Esophagus (tissue), 2 donors: ENCODE measurements around the gene THAP7. TPM values are rescaled to one million over a fixed set of nuclear protein-coding genes. Genes with fewer than 3 reads are reported as not detected.

Experiments used
- H3K27ac ChIP-seq, 2 donors: one replicate each; pipeline ENCODE4 v1.5.1; 2013; ENCODE audit warnings: low read depth in 2 of 2, mild to moderate bottlenecking in 2 of 2, inconsistent platforms in 1 of 2, low read length in 1 of 2, moderate library complexity in 1 of 2
- H3K27me3 ChIP-seq, 2 donors: one replicate each; pipeline ENCODE4 v1.6.1; 2013; ENCODE audit warnings: low read length in 2 of 2, control low read depth in 1 of 2, mild to moderate bottlenecking in 1 of 2; ENCODE audit not compliant: insufficient read depth in 2 of 2, control insufficient read depth in 1 of 2
- H3K36me3 ChIP-seq, 2 donors: one replicate each; pipeline ENCODE4 v1.6.1; 2013; ENCODE audit warnings: low read length in 1 of 2; ENCODE audit not compliant: control insufficient read depth in 2 of 2, insufficient read depth in 2 of 2
- H3K4me1 ChIP-seq, 2 donors: one replicate each; pipeline ENCODE4 v1.6.1; 2013; ENCODE audit warnings: low read length in 1 of 2; ENCODE audit not compliant: control insufficient read depth in 2 of 2, insufficient read depth in 2 of 2
- H3K4me3 ChIP-seq, 2 donors: one replicate each; pipeline ENCODE4 v1.5.1; 2013; ENCODE audit warnings: low read length in 2 of 2, mild to moderate bottlenecking in 2 of 2, low read depth in 1 of 2, moderate library complexity in 1 of 2
- H3K9me3 ChIP-seq, 2 donors: one replicate each; pipeline ENCODE4 v1.6.1; 2013; ENCODE audit warnings: mild to moderate bottlenecking in 2 of 2, low read depth in 1 of 2, low read length in 1 of 2, moderate library complexity in 1 of 2; ENCODE audit not compliant: control insufficient read depth in 2 of 2, insufficient read depth in 1 of 2
- WGBS, 2 donors: extraction: QIAGEN DNeasy Blood & Tissue Kit; methylation state at CpG; one replicate each; pipeline ENCODE4 v1.1.7; 2013; 5-methylcytosine and 5-hydroxymethylcytosine counted together
- polyA plus RNA-seq, 2 donors: library from polyadenylated mRNA; stranded (reverse); fragments of 200-250 nt; gene quantifications; one replicate each; pipeline ENCODE4 v1.2.3, GENCODE V29; 2013
- donor health status: healthy with polysubstance abuse.
- donor health status: Bipolar disorder and iron deficiency.

THAP7 gene
- polyA plus RNA-seq, 2 donors: 21.0 to 28.2 TPM

DNA sequence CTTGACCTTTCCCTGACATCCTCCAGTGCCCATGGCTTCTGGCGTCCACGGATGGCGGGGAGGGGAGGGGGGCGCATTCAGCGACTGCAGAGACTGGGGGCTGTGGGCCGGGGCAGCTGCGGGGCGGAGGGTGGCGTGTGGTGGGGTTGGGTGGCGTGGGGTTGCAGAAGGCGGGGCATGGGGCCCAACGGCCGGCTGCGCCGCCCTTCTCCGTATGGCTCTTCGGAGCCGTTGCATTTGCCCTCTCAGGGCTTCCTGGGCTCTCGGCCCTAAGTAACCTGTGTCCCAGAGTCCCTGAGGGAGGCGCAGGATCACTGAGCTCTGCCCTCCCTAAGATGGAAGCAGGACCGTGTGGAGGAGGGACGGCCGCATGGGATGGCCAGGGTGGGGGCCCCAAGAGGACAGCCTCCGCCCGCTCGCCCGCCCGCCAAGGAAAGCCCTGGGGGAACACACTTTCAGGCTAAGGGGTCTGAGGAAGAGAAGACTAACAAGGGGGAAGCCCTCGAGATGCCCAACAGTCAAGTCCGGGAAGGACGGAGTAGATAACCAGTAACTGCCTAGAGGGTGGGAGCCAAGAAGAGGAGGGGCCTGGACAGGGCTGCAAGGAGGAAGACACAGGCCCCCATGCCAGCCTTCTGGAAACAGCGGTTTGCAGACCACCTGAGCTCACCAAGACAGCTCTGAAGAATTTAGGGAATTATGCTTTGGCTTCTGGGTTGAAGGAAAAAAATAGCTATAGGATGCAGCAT is 44.1 kb downstream of the THAP7 start:
- H3K4me3 ChIP-seq: peak overlapping the region; percentile 54 to 63
- H3K27ac ChIP-seq: peak overlapping the region in 1 of 2 donors; percentile 52
- peaks cover 2 to 22% of the 10 kb centered on the region in 2 donors for H3K4me1 ChIP-seq
- no peaks in the 10 kb centered on the region for H3K9me3 ChIP-seq
- no peaks in the 10 kb centered on the region for H3K27me3 ChIP-seq
- WGBS, 2 donors: 3% methylated on average over 18 to 32 of the region's 32 CpGs
- H3K36me3 ChIP-seq: peaks cover 0 to under 1% of the 10 kb centered on the region in 2 donors

DNA sequence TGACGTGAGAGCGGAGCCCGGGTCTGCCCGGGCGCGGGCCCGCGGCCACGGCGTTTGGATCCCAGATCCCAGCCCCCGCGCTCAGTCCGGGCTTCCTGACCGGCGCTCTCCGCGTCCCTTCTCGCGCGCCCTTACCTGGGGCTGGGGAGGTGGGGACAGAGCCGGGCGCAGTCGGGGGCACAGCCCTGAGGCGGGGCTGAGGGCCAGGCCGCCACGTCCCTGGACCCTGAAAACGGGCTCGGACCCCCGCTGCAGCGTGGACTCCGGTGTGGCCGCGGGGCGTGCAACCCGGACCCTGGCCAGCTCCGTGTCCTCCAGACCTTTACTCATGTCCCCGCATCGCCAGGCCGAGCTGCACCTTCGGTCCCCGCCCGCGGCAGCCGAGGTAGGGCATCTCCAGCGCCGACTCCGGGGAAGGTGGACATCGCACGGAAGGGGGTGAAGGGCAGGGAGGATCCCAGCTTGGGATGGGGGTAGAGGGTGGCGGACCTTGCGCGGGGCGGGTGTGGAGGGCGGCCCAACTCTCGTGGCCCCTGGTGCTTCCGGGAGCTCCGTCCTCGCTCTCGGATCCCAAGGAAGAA is 44.7 kb downstream of the THAP7 start:
- Histone ChIP-seq H3K27ac (peak overlapping the region; percentile 52 to 79), H3K27me3 (no peaks in the 10 kb centered on the region), H3K4me3 (peak overlapping the region; percentile 54 to 63), H3K36me3 (peaks cover 3 to 5% of the 10 kb centered on the region in 2 donors), H3K4me1 (peaks cover 2 to 24% of the 10 kb centered on the region in 2 donors), H3K9me3 (no peaks in the 10 kb centered on the region)
- WGBS, 2 donors: 1% methylated on average over 54 to 59 of the region's 59 CpGs

DNA sequence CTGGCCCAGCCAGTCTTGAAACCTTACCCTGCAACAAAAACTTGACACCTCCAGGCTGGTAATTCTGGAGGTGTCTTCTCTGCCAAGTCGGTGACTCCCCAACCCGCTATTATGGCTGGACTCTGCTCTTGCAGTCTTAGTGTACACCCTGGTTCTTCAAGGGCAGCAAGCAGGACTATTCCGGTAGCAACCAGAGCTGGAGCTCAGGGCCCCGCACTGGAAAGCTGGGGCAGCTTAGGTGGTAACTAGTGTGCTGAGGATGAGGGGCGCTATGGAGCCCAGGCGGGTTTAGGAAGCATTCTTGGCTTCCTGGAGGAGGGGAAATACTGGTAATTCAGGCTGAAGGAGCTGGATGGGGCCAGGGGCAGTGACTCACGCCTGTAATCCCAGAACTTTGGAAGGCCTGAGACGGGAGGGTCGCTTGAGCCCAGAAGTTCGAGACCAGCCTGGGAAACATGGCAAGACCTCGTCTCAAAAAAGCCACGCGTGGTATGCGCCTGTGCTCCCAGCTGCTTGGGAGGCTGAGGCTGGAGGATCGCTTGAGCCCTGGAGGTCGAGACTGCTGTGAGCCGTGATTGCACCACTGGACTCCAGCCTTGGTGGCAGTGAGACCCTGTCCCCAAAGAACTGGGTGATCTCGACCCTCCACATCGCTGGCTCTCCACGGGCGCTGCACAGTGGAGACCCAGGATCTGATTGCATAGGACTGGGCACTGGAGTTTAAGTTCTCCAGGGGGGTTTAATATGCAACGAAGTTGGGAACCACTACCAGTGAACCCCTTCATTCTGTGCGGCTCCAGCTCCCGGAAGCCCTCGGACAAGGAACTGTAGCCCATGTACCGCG is 45.4 kb downstream of the THAP7 start:
- Histone ChIP-seq H3K36me3 (peaks cover 5 to 8% of the 10 kb centered on the region in 2 donors), H3K4me1 (peaks cover 2 to 22% of the 10 kb centered on the region in 2 donors), H3K4me3 (peak overlapping the region; percentile 54 to 63), H3K27ac (peak overlapping the region; percentile 52 to 79), H3K27me3 (no peaks in the 10 kb centered on the region), H3K9me3 (no peaks in the 10 kb centered on the region)
- WGBS, 2 donors: 35 to 39% methylated on average over 26 to 27 of the region's 27 CpGs

DNA sequence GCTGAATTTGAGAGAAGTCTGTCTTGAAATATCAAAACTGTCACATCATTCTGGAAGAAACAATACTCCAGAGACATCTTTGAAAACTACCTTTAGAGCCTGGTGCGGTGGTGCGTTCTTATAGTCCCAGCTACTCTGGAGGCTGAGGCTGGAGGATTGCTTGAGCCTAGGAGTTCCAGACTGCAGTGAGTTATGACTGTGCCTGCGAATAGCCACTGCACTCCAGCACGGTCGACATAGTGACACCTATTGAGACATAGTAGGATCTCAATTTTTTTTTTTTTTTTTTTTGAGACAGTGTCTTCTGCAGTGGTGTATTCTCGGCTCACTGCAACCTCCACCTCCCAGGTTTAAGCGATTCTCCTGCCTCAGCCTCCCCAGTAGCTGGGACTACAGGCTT is 46.4 kb downstream of the THAP7 start:
- WGBS, 2 donors: 90 to 91% methylated on average over 7 of the region's 7 CpGs
- Histone ChIP-seq H3K9me3 (no peaks in the 10 kb centered on the region), H3K27ac (no peak overlapping the region), H3K27me3 (no peaks in the 10 kb centered on the region), H3K4me1 (peaks cover 2 to 26% of the 10 kb centered on the region in 2 donors), H3K36me3 (peaks cover 8% of the 10 kb centered on the region in 2 donors), H3K4me3 (no peak overlapping the region)

DNA sequence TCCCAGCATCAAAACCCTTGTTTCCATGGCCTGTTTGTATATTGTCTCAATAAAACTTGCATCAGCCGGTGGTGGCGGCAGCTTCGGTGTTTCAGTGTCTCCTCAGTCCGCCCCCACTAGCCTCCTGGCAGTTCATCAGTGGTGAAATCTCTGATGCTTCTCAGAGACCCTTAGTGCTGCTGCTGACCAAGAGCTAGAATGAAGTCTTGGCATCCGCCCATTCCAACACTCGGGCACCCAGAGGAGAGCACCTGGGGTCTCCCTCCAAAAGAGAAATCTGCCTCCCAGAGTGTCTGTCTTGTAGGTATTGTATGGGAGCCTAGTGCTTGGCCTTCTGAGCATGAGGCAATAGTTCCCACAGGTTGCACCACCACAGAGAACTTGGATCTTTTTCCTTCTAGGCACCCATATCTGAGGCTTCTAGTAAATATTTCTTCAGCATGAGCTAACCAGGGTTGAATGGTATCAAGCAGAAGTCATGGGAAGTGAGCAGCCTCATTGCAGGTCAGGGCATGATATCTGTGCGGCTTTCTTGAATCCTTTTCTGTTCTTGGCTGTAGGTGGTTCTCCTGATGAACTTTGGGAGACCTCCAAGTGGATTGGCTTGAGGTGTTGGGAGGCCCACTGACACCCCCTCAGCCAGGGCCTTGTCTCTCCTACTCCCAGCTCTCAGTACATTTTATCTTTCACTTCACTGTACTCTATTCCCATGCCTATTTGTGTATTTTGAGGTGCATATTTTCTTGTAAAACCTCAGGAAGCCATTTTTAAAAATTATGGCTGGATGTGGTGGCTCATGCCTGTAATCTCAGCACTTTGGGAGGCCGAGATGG is 48.0 kb downstream of the THAP7 start:
- peaks cover 2 to 26% of the 10 kb centered on the region in 2 donors for H3K4me1 ChIP-seq
- H3K36me3 ChIP-seq: peaks cover 8 to 15% of the 10 kb centered on the region in 2 donors
- H3K27ac ChIP-seq: peak overlapping the region; percentile 74 to 87
- no peaks in the 10 kb centered on the region for H3K9me3 ChIP-seq
- WGBS, 2 donors: 63 to 72% methylated on average over 8 of the region's 8 CpGs
- H3K27me3 ChIP-seq: no peaks in the 10 kb centered on the region
- H3K4me3 ChIP-seq: no peak overlapping the region

DNA sequence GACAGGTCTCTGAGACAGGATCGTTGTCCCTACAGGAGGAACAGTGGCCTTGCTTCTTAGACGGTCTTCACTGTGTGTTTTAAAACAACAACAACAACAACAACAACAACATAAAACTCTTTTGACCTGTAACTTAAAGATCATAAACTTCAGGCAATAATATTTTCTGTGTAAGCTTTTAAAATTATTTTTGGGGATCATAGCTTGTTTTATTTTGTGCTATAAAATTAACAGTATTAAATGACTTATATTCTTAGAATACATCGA is 48.6 kb downstream of the THAP7 start:
- Histone ChIP-seq H3K9me3 (no peaks in the 10 kb centered on the region), H3K4me3 (no peak overlapping the region), H3K4me1 (peaks cover 2 to 26% of the 10 kb centered on the region in 2 donors), H3K27me3 (no peaks in the 10 kb centered on the region), H3K27ac (peak overlapping the region in 1 of 2 donors; percentile 20), H3K36me3 (peaks cover 8 to 15% of the 10 kb centered on the region in 2 donors)
- WGBS, 2 donors: 58 to 65% methylated on average over 3 of the region's 3 CpGs

DNA sequence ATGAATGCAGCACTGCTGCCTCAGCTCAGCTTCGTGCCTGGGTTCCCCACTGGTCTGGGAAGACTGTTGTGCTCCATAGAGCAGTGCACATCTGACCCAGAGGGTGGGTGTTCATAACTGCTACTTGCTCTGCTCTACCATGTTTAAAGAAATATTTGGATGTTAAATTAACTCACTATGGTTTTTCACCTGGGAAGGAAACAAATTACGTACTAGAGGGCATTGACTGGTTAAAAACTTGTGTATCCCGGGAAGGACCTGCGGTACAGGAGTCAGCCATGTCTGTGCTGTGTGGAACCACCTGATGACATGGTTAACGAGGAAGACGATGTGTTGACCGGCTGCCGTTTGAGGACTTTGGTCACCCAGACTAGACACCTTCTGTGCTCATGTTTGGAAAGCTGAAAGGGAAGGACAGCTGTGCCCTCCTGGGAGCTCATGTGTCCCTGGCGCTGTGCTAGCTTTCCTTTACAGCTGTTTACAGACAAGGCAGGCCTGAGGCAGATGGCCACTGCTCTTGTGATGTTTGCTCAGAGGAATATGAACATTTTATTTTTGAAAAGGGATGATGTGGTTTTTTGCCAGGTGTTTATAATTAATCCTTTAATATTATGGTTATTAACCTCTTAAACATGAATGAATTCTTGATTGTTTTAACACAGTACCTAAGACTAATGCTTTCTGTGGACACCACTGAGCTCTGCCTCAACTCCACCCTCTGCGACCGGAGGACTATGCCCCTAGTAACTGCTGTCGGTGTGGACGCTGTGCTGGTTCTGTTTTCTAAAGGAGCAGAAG is 49.2 kb downstream of the THAP7 start:
- WGBS, 2 donors: 79 to 85% methylated on average over 13 of the region's 13 CpGs
- no peaks in the 10 kb centered on the region for H3K9me3 ChIP-seq
- no peaks in the 10 kb centered on the region for H3K27me3 ChIP-seq
- no peak overlapping the region for H3K4me3 ChIP-seq
- peaks cover 8 to 15% of the 10 kb centered on the region in 2 donors for H3K36me3 ChIP-seq
- peak overlapping the region in 1 of 2 donors; percentile 20 for H3K27ac ChIP-seq
- peaks cover 2 to 22% of the 10 kb centered on the region in 2 donors for H3K4me1 ChIP-seq

DNA sequence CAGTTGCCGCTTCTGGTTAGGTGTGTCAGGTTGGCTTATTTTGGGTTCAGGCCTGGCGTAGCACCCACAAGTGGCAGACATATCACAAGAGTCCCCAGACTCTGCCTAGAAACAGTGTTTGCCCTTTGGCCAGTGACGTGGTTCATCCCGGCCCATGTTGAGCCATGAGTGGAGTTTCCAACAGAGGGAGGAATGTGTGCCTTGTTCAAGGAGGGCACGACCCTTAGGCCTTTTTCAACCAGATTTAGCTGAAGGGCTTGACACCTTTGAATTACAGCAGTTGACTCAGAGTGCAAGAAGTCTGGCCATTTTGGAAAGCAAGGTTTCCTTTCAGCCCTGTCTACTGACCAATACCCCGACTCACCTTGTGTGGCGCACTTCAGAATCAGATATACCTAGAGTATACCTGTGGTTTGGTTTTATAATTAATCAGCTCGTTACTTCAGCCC is 50.0 kb downstream of the THAP7 start:
- peaks cover 8 to 15% of the 10 kb centered on the region in 2 donors for H3K36me3 ChIP-seq
- no peaks in the 10 kb centered on the region for H3K27me3 ChIP-seq
- no peaks in the 10 kb centered on the region for H3K9me3 ChIP-seq
- no peak overlapping the region for H3K4me3 ChIP-seq
- H3K4me1 ChIP-seq: peaks cover 2 to 19% of the 10 kb centered on the region in 2 donors
- H3K27ac ChIP-seq: peak overlapping the region in 1 of 2 donors; percentile 27
- WGBS, 2 donors: 80 to 89% methylated on average over 8 of the region's 8 CpGs
